ENCODE measurements around the gene TSEN54.
"Not testable (repeated sequence)": the region's sequence is repeated elsewhere in the genome, so short reads cannot be mapped to it uniquely, and the experiment has no call there.

TSEN54 gene

GRCh38 chr17:75516255-75516618 lies at the start of gene TSEN54:
Gene TSEN54 (plus strand): TSS chr17:75516528. CDS start chr17:75516561, 33 bp downstream.
- DNase-seq, result peak; percentile 93

- DNase-seq, result no peak
Observed at GRCh38 chr17:75468291-75468754, 48.0 kb upstream of the TSEN54 start.

GRCh38 chr17:75468779-75469373 lies 47.5 kb upstream of the TSEN54 start:
- DNase-seq, result no peak

- DNase-seq, result no peak
Observed at GRCh38 chr17:75471207-75471606, 45.1 kb upstream of the TSEN54 start.

- no peak for DNase-seq
Observed at GRCh38 chr17:75472119-75472518, 44.2 kb upstream of the TSEN54 start.

GRCh38 chr17:75473246-75473645 lies 43.1 kb upstream of the TSEN54 start:
- DNase-seq, result no peak

GRCh38 chr17:75474736-75475135 lies 41.6 kb upstream of the TSEN54 start:
- no peak for DNase-seq

- DNase-seq, result no peak
Observed at GRCh38 chr17:75475144-75475835, 41.0 kb upstream of the TSEN54 start.

- DNase-seq, result no peak
Observed at GRCh38 chr17:75475851-75476250, 40.5 kb upstream of the TSEN54 start.

- no peak for DNase-seq
Observed at GRCh38 chr17:75476271-75476671, 40.1 kb upstream of the TSEN54 start.

- no peak for DNase-seq
Observed at GRCh38 chr17:75476752-75477489, 39.4 kb upstream of the TSEN54 start.

GRCh38 chr17:75477490-75477862 lies 38.9 kb upstream of the TSEN54 start:
- DNase-seq, result not testable (repeated sequence)

GRCh38 chr17:75478508-75478907 lies 37.8 kb upstream of the TSEN54 start:
- no peak for DNase-seq

GRCh38 chr17:75480281-75480680 lies 36.0 kb upstream of the TSEN54 start:
- DNase-seq, result no peak

GRCh38 chr17:75481194-75482068 lies 34.9 kb upstream of the TSEN54 start:
- no peak for DNase-seq

- no peak for DNase-seq
Observed at GRCh38 chr17:75482098-75482942, 34.0 kb upstream of the TSEN54 start.

GRCh38 chr17:75485688-75486087 lies 30.6 kb upstream of the TSEN54 start:
- no peak for DNase-seq

- no peak for DNase-seq
Observed at GRCh38 chr17:75486151-75486550, 30.2 kb upstream of the TSEN54 start.

- DNase-seq, result no peak
Observed at GRCh38 chr17:75486951-75487350, 29.4 kb upstream of the TSEN54 start.

- peak in 1 of 2 donors; percentile 32 for DNase-seq
Observed at GRCh38 chr17:75487351-75488070, 28.8 kb upstream of the TSEN54 start.
